GM12878 (cell line): ENCODE results near the gene PIGN. TPM values are rescaled to one million over a fixed set of nuclear protein-coding genes. Genes with fewer than 3 reads are reported as not detected.

Experiments used
- ATAC-seq: fragments of 200-7000 bp; cut with Tn5 transposase; 3 replicates; pipeline ENCODE4 v1.9.1; 2020; ENCODE audit warnings: mild to moderate bottlenecking, moderate library complexity
- BruUV-seq: library from RNA; stranded (reverse); fragments of 400-500 nt; replicated peaks from 2 replicates; lab custom pipeline; 2021; lab: Mats Ljungman, UMichigan
- CTCF ChIA-PET: fragments of 300-600 bp; sonication (Branson Sonifier 250); formaldehyde crosslinking; extraction: SDS; loops from one replicate; lab custom pipeline; 2021; ENCODE audit warnings: inconsistent platforms; lab: Yijun Ruan, JAX
- POLR2A ChIA-PET: fragments of 350-600 bp; formaldehyde crosslinking; extraction: SDS; loops from one replicate; lab custom pipeline; 2021; ENCODE audit warnings: inconsistent platforms; lab: Charles Lee
- RAD21 ChIA-PET: fragments of 300-600 bp; sonication (Branson Sonifier 250); formaldehyde crosslinking; loops from one replicate; lab custom pipeline; 2023; ENCODE audit warnings: antibody characterized with exemption; ENCODE audit not compliant: unreplicated experiment; lab: Charles Lee
- SMC1A ChIA-PET: fragments of 300-600 bp; sonication (Branson Sonifier 250); formaldehyde crosslinking; loops from one replicate; lab custom pipeline; 2023; ENCODE audit not compliant: unreplicated experiment, uncharacterized antibody; lab: Charles Lee
- DNase-seq: peaks from one replicate; pipeline ENCODE4 v3.0.0-alpha.2; 2011; ENCODE audit warnings: low read depth, low spot score
- FAIRE-seq: peaks from 3 replicates; lab custom pipeline; 2011; peaks lifted over from hg19 to GRCh38; lab: Jason Lieb, UNC
- H2AFZ ChIP-seq: 2 replicates; pipeline ENCODE4 v1.6.0; 2011; ENCODE audit warnings: low read depth, low read length, control low read depth; ENCODE audit not compliant: control insufficient read depth
- H3K27ac ChIP-seq: 2 replicates; pipeline ENCODE4 v1.5.1; 2011; ENCODE audit warnings: control low read depth; ENCODE audit not compliant: control insufficient read depth, insufficient read depth
- H3K27me3 ChIP-seq, 2 experiments: replicated peaks in 1 of 2; 2 replicates each; pipeline versions ENCODE4 v1.6.0 to v1.6.1; 2011; ENCODE audit warnings: low read length in 1 of 2; ENCODE audit not compliant: control insufficient read depth in 2 of 2, insufficient read depth in 2 of 2
- H3K36me3 ChIP-seq, 2 experiments: 2 replicates each; pipeline ENCODE4 v1.5.1; 2011; ENCODE audit warnings: low read length in 1 of 2; ENCODE audit not compliant: control insufficient read depth in 2 of 2, insufficient read depth in 2 of 2
- H3K4me1 ChIP-seq: 2 replicates; pipeline ENCODE4 v1.6.1; 2011; ENCODE audit warnings: mild to moderate bottlenecking, low read length, moderate library complexity, mixed read lengths; ENCODE audit not compliant: control insufficient read depth, insufficient read depth
- H3K4me2 ChIP-seq: 2 replicates; pipeline ENCODE4 v1.6.0; 2011; ENCODE audit warnings: control low read depth; ENCODE audit not compliant: control insufficient read depth, insufficient read depth
- H3K4me3 ChIP-seq: fragments of 200-600 bp; sonication (generic); 2 replicates; pipeline ENCODE4 v1.5.1; 2016
- H3K79me2 ChIP-seq: 2 replicates; pipeline ENCODE4 v1.6.0; 2011; ENCODE audit warnings: low read length; ENCODE audit not compliant: control insufficient read depth, insufficient read depth
- H3K9ac ChIP-seq: 2 replicates; pipeline ENCODE4 v1.8.0; 2011; ENCODE audit warnings: low read length, control low read depth, mixed read lengths; ENCODE audit not compliant: control insufficient read depth, insufficient read depth
- H3K9me3 ChIP-seq: replicated peaks from 3 replicates; pipeline ENCODE4 v1.5.1; 2011; ENCODE audit warnings: mild to moderate bottlenecking, low read length; ENCODE audit not compliant: control insufficient read depth, insufficient read depth
- H4K20me1 ChIP-seq: 2 replicates; pipeline ENCODE4 v1.6.0; 2011; ENCODE audit not compliant: control insufficient read depth, insufficient read depth
- CHD1 ChIP-seq: IDR thresholded peaks from 2 replicates; pipeline ENCODE4 v1.6.1; 2012; ENCODE audit warnings: low read depth, low read length, improper control_type of control experiment
- ESRRA ChIP-seq: IDR thresholded peaks from 2 replicates; pipeline ENCODE4 v1.6.1; 2012; ENCODE audit warnings: mild to moderate bottlenecking, low read length, improper control_type of control experiment
- FOS ChIP-seq: IDR thresholded peaks from 3 replicates; pipeline ENCODE4 v1.6.1; 2011; ENCODE audit warnings: borderline replicate concordance; ENCODE audit not compliant: insufficient read length; ENCODE audit errors: extremely low read depth
- IRF4 ChIP-seq: IDR thresholded peaks from 2 replicates; pipeline ENCODE4 v1.6.1; 2011; ENCODE audit warnings: low read depth, low read length
- LARP7 ChIP-seq: fragments of 450-650 bp; IDR thresholded peaks from 2 replicates; pipeline ENCODE4 v1.6.1; 2017; ENCODE audit warnings: mild to moderate bottlenecking
- NBN ChIP-seq: fragments of 450-650 bp; IDR thresholded peaks from 2 replicates; pipeline ENCODE4 v1.6.1; 2016
- NRF1 ChIP-seq: conservative IDR thresholded peaks from 2 replicates; pipeline ENCODE4 v1.6.1; 2011; ENCODE audit warnings: mild to moderate bottlenecking, low read depth, low read length, improper control_type of control experiment
- POU2F2 ChIP-seq: IDR thresholded peaks from 3 replicates; pipeline ENCODE4 v1.6.1; 2011; ENCODE audit warnings: low read depth, mild to moderate bottlenecking, low read length, borderline replicate concordance
- SRF ChIP-seq, 2 experiments: IDR thresholded peaks; 2 replicates each; pipeline ENCODE4 v1.6.1; 2011; ENCODE audit warnings: low read depth in 2 of 2, low read length in 2 of 2, mild to moderate bottlenecking in 1 of 2, moderate library complexity in 1 of 2
- STAT1 ChIP-seq: fragments of 450-650 bp; conservative IDR thresholded peaks from 2 replicates; pipeline ENCODE4 v1.6.1; 2014; ENCODE audit warnings: antibody characterized with exemption, mild to moderate bottlenecking
- WGBS: methylation state at CpG from one replicate; pipeline ENCODE4 v1.1.6; 2016; ENCODE audit warnings: low lambda C conversion rate; ENCODE audit not compliant: insufficient replicate concordance, insufficient coverage; ENCODE audit errors: missing lambda C conversion rate; 5-methylcytosine and 5-hydroxymethylcytosine counted together
- in situ Hi-C: fragments of 300-500 bp; cut with MboI; formaldehyde crosslinking; loops from 9 replicates; pipeline ENCODE4 v1.14.3; 2018; ENCODE audit warnings: mixed read lengths
- intact Hi-C: fragments of 100-400 bp; cut with micrococcal nuclease; formaldehyde crosslinking; loops from one replicate; pipeline ENCODE4 v1.14.2; 2022; ENCODE audit not compliant: unreplicated experiment
- polyA plus RNA-seq, 11 experiments: library from polyadenylated mRNA; depleted of rRNA in 4 of 11; unstranded in 6 of 11; stranded (reverse) in 5 of 11; fragments of >200 nt; fragmentation: Nextera tagmentation in 4 of 11; fragmentation: Illumina TruSeq in 1 of 11; extraction: Ambion mirVana in 4 of 11; extraction: Trizol in 1 of 11; gene quantifications; 1 replicate in 1 of 11; 2 replicates in 10 of 11; pipeline versions ENCODE4 v1.2.1 to v1.2.3, GENCODE V29; 2011 to 2016; ENCODE audit warnings: inconsistent platforms in 2 of 11, missing spikeins in 2 of 11, low read depth in 1 of 11
- total RNA-seq, 4 experiments: library from RNA; depleted of rRNA in 3 of 4; stranded (reverse); fragments of >200 nt in 3 of 4; fragmentation: Illumina TruSeq in 1 of 4; extraction: Trizol in 1 of 4; gene quantifications; 2 replicates each; pipeline versions ENCODE4 v1.2.1 to v1.2.3, GENCODE V29; 2013 to 2021
- TF ChIP-seq, protein P1 (sequence below): IDR thresholded peaks from 2 replicates; pipeline ENCODE4 v1.6.1; 2012; ENCODE audit warnings: low read depth, low read length, improper control_type of control experiment
- TF ChIP-seq, protein P2 (sequence below): IDR thresholded peaks from 2 replicates; pipeline ENCODE4 v1.6.1; 2012; ENCODE audit warnings: mild to moderate bottlenecking, low read depth, low read length

Gene PIGN
- total and polyA plus RNA-seq, 10 of the 15 experiments (the other 5 are each of a cell fraction or from before 2014, with no cell fraction given) = 6.9 to 25.4 (median 18.7) TPM

DNA sequence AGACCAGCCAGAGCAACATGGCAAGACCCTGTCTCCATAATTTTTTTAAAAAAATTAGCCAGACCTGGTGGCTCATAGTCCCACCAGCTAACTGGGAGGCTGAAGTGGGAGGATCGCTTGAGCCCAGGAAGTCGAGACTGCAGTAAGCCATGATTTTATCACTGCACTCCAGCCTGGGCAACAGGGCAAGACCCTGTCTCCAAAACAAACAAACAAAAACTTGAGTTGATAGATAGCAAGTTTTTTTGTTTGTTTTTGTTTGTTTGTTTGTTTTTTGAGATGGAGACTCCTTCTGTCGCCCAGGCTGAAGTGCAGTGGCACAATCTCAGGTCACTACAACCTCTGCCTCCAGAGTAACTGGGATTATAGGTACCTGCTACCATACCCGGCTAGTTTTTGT is 19.0 kb upstream of the PIGN start:
- Histone ChIP-seq H3K27me3 (no peaks in the 10 kb centered on the region), H4K20me1 (no peaks in the 10 kb centered on the region), H3K9ac (no peak overlapping the region), H3K4me3 (no peak overlapping the region), H3K79me2 (peaks cover 52% of the 10 kb centered on the region), H3K4me1 (no peaks in the 10 kb centered on the region), H2AFZ (no peak overlapping the region), H3K9me3 (peaks cover 4% of the 10 kb centered on the region; the same call in 2 of the 3 replicates), H3K36me3 (no peaks in the 10 kb centered on the region), H3K27ac (no peak overlapping the region), H3K4me2 (no peak overlapping the region)
- DNase-seq (no peak), ATAC-seq (no peak), FAIRE-seq (no peak)
- RAD21 ChIA-PET = no interaction called here
- POLR2A ChIA-PET = no interaction called here
- CTCF ChIA-PET = interaction anchor here (1.2 kb wide), 1 partner anchor 8 kb away, joined by 4 read pairs; no protein-coding TSS in a partner anchor
- in situ Hi-C loops (no loop called here), intact Hi-C loops (no loop called here)
- SMC1A ChIA-PET = interaction anchor here (0.6 to 1.2 kb wide), 3 partner anchors 9 to 57 kb away, joined by 3 read pairs; no protein-coding TSS in a partner anchor
- 84% methylated on average over 4 of the region's 4 CpGs for WGBS
- no peak for TF ChIP-seq NRF1
- no peak for TF ChIP-seq STAT1
- TF ChIP-seq, protein P1, sequence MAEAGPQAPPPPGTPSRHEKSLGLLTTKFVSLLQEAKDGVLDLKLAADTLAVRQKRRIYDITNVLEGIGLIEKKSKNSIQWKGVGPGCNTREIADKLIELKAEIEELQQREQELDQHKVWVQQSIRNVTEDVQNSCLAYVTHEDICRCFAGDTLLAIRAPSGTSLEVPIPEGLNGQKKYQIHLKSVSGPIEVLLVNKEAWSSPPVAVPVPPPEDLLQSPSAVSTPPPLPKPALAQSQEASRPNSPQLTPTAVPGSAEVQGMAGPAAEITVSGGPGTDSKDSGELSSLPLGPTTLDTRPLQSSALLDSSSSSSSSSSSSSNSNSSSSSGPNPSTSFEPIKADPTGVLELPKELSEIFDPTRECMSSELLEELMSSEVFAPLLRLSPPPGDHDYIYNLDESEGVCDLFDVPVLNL = no peak
- TF ChIP-seq FOS = no peak
- BruUV-seq = no TSS peak

DNA sequence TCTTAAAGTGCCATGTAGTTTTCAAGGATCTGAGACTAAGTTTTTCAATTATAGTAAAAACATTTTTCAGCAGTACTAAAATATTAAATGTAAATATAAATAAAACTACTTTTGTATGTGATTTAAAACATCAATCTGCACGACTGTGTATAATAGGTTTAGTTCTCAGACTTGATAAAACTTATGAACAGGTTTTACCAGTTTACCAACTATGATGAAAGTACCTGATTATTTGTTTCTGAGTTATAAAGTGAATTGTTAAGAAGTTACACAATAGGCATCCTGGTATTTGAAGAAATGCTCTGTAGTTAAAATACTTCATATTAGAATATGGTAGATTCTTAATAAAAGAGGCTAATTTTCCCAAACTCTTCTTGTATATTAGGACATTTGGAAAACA is 15.0 kb upstream of the PIGN start:
- FAIRE-seq = no peak
- TF ChIP-seq POU2F2 (no peak), LARP7 (no peak), SRF (IDR thresholded peaks at IDR 0.05; ENCODE audit: low read depth in 2 of 2, low read length in 2 of 2) (no peak), ESRRA (no peak), NBN (no peak), IRF4 (no peak), CHD1 (no peak)
- TF ChIP-seq, protein P2, sequence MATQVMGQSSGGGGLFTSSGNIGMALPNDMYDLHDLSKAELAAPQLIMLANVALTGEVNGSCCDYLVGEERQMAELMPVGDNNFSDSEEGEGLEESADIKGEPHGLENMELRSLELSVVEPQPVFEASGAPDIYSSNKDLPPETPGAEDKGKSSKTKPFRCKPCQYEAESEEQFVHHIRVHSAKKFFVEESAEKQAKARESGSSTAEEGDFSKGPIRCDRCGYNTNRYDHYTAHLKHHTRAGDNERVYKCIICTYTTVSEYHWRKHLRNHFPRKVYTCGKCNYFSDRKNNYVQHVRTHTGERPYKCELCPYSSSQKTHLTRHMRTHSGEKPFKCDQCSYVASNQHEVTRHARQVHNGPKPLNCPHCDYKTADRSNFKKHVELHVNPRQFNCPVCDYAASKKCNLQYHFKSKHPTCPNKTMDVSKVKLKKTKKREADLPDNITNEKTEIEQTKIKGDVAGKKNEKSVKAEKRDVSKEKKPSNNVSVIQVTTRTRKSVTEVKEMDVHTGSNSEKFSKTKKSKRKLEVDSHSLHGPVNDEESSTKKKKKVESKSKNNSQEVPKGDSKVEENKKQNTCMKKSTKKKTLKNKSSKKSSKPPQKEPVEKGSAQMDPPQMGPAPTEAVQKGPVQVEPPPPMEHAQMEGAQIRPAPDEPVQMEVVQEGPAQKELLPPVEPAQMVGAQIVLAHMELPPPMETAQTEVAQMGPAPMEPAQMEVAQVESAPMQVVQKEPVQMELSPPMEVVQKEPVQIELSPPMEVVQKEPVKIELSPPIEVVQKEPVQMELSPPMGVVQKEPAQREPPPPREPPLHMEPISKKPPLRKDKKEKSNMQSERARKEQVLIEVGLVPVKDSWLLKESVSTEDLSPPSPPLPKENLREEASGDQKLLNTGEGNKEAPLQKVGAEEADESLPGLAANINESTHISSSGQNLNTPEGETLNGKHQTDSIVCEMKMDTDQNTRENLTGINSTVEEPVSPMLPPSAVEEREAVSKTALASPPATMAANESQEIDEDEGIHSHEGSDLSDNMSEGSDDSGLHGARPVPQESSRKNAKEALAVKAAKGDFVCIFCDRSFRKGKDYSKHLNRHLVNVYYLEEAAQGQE = no peak

More for the DNA sequence above, 15.0 kb upstream of the PIGN start:
- ChIA-PET POLR2A (no interaction called here), RAD21 (interaction anchor here (1.1 to 1.6 kb wide), 2 partner anchors 9 to 15 kb away, joined by 3 to 8 read pairs; partner anchors contain the start of genes PIGN and RELCH), CTCF (interaction anchor here (1.2 to 3.6 kb wide), 2 partner anchors 15 to 48 kb away, joined by 3 to 19 read pairs; partner anchors contain the start of genes PIGN and RELCH), SMC1A (interaction anchor here (0.6 to 1.3 kb wide), 2 partner anchors 20 to 48 kb away, joined by 3 to 4 read pairs; no protein-coding TSS in a partner anchor)
- Histone ChIP-seq H3K9ac (no peak overlapping the region), H3K27me3 (no peaks in the 10 kb centered on the region), H3K79me2 (peaks cover 52% of the 10 kb centered on the region), H3K4me1 (no peaks in the 10 kb centered on the region), H3K4me2 (no peak overlapping the region), H3K9me3 (peaks cover 1% of the 10 kb centered on the region; the same call in 1 of the 3 replicates), H3K4me3 (no peak overlapping the region), H2AFZ (no peak overlapping the region), H4K20me1 (no peaks in the 10 kb centered on the region), H3K27ac (no peak overlapping the region), H3K36me3 (no peaks in the 10 kb centered on the region)
- ATAC-seq (no peak), DNase-seq (no peak)
- BruUV-seq = no TSS peak
- 88% methylated on average over 1 of the region's 1 CpG for WGBS
- in situ Hi-C loops (no loop called here), intact Hi-C loops (no loop called here)
